Activated CD4-positive, alpha-beta T cell treated with anti-CD3 and anti-CD28 coated beads for 48 hours (primary cell): ENCODE measurements around the gene FAM107B.

Source experiments
- DNase-seq: peaks from one replicate; pipeline ENCODE4 v3.0.0-alpha.2; 2020

The FAM107B gene

GRCh38 chr10:14618674-14619073 is 156.0 kb downstream of the FAM107B start:
- no peak for DNase-seq

DNA sequence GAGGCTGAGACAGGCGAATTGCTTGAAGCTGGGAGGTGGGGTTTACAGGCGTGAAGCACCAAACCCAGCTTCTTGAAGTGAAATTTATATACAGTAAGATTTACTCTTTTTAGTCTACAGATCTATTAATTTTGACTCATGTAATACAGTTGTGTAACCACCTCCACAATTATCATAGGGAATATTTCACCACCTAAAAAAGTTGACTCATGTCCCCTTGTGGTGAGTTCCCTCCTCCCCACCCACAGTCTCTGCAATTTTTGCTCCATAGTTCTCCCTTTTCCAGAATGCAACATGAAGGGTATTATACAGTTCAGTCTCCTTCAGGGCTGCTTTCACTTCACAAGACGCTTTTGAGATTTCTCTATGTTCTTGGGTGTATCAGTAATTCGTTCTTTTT is 156.8 kb downstream of the FAM107B start:
- no peak for DNase-seq

GRCh38 chr10:14616955-14617730 is 157.6 kb downstream of the FAM107B start:
- no peak for DNase-seq

DNA sequence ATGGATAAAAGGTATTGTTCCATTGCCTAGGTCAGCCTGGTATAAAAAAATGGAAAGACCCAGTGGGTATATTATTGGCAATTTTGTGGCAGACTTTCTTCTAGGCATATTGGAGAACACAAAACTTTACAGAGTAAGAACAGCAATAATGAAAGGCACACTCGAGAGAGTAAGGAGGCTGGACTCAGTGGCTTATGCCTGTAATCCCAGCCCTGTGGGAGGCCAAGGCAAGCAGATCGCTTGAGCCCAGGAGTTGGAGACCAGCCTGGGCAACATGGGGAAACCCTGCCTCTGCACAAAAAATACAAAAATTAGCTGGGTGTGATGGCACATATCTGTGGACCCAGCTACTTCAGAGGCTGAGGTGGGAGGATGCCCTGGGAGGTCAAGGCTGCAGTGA is 158.2 kb downstream of the FAM107B start:
- no peak for DNase-seq

GRCh38 chr10:14613588-14613920 is 161.1 kb downstream of the FAM107B start:
- no peak for DNase-seq

- no peak for DNase-seq
These were observed 161.7 kb downstream of the FAM107B start for GRCh38 chr10:14612873-14613587.

- no peak for DNase-seq
These were observed 162.6 kb downstream of the FAM107B start for GRCh38 chr10:14611968-14612693.

DNA sequence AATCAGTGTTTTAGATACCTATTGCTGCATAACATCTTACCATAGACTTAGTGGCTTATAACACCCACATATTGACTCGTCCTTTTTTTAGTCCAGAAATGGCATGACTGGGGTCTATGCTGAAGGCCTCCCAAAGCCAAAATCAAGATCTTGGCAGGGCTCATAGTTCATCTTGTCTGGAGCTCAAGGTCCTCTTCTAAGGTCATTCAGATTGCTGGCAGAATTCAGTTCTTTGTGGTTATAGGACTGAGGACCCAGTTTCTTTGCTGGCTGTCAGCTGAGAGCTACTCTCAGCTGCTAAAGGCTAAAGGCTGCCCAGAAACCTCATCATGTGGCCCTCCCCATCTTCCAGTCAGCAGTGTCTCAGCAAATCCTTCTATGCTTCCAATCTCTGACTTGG is 165.5 kb downstream of the FAM107B start:
- DNase-seq = no peak

DNA sequence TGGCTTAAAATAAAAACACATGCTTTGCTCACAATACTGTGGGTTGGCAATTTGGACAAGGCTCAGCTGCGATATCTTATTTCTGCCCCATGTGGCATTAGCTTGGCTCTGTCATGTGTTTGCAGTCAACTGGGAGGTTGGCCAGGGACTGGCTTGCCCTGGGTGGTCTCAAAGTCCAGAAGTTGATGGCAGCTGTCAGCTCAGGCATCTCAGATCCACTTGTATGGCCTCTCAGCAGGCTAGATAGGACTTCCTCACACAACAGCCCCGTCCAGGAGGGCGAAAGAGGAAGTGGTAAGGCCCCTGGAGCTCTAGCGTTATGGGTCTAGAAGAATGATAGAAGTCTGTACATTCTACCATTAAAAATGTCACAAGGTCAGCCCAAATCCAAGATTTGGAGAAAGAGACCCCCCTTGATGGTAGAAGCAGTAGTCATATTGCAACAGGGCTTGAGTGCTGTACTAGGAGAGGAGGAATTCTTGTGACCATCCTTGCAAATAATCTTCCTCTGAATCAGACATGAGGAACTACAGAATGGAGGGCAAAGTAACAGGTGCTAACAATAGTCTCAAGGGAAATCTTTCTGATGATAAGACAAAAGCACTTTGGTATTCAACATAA is 166.2 kb downstream of the FAM107B start:
- no peak for DNase-seq

DNA sequence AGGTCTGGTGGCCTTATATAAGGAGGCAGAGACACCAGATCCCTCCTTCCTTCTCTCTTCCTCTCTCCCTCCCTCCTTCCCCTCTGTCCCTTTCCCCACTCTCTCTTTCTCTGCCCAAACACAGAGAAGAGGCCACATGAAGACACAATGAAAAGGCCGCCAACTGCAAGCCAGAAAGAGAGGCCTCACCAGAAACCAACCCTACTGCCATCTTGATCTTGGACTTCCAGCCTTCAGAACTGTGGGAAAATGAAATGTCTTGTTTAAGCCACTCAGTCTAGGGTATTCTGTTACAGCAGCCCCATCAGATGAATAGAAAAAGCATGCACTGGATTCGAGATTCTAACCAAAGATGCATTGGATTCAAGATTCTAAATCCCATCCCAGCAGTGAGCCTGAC is 168.1 kb downstream of the FAM107B start:
- DNase-seq = no peak

GRCh38 chr10:14605231-14605925 is 169.3 kb downstream of the FAM107B start:
- peak; percentile 48 for DNase-seq

DNA sequence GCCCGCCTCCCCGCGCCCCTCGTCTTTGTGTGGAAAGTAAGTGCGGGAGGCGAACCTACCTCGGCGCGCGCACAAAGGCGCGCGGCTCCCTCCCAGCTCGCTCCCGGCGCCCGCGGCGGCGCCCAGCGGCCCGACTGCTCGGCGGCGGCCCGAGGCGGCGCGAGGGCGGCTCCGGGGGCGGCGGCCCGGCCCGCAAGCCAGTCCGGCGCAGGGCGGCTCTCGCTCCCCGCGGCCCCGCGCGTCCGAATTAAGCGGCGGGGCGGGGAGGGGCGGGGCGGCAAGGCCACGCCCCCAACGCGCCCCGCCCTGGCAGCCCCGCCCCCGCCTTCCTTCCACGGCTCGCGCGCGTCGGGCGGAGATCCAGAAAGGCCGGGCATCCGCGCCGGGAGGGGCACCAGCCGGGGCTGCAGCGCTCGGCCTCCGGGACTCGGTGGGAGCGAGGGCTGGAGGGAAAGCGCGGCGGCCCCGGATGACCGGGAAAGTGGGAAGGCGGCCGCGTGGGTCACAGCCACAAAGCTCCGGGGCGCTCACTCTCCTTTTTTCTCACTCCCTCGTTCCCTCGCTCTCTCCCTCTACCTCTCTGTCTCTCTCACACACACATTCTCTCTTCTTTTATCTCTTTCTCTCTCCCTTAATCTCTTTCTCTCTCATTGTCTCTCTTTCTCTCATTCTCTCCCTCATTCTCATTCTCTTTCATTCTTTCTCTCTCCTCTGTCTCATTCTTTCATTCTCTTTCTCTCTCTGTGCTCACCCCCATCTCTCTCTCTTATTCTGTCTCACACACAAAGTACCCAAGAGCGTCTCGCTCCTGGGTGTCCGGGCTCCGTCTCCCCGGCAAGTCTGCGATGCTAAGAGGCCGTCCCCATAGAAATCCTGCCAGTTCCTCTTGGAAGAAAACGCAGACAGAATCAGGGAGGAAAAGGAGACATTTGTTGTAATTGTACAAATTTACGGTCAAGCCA is 170.2 kb downstream of the FAM107B start:
- peak; percentile 75 for DNase-seq

DNA sequence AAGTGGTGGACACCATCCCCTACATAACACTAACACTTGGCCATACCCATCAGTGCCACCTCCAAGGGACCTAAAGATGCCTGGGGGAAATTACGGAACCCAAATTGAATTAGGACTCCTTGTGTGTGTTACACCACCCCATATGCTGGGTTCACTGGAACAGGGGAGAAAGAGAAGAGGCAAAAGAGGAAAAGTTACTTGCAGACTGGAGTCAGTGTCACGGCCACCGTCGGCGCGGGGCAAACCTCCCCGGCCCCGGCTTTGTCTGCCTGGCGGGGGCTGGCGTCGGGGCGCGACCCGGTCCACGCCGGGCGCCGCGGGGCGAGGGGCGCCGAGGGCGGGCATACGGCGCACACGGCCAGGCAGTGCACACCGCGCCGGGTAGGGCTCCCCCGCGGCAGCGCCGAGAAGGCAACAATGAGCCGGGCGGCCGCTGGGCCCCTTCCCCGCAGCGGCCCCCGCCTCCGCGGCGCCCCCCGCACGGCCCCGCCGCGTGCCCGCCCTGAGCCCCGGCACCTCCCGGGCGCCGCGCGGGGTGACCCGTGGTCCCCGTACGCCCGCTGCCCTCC is 171.1 kb downstream of the FAM107B start:
- DNase-seq = peak; percentile 37

DNA sequence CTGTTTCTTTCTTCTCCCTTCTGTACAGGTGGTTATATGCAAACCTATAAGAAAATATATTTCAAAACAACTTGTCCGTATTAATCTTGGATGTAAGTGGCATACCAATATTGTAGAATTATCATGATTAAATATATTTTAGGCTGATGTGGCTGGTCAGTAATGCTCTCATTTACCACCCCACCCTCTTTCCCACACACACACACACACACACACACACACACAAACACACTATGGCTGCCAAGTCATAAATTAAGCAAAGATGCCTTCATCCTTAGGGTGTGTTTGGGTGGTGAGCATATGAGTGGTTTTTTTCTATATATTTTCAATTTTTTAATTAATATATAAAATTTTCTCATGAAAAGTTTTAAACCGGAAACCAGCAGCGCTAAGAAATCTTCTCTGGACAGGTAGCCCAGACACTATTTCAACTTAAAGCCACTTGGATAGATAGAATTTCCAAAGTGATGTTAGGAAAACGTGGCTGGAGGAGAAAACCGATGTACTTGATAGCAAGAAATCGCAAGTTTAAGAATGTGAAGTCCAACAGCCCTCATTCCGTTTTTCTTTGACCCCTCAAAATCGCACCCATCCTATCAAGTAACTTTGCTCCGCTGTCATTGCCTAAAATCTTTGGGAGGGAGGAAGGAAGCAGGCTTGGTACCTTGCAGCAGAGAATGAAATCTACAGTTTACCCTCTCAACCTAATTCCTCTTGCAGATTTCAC is 171.7 kb downstream of the FAM107B start:
- DNase-seq = no peak

GRCh38 chr10:14601872-14602725 is 172.6 kb downstream of the FAM107B start:
- DNase-seq = peak; percentile 70

GRCh38 chr10:14601326-14601725 is 173.4 kb downstream of the FAM107B start:
- no peak for DNase-seq

DNA sequence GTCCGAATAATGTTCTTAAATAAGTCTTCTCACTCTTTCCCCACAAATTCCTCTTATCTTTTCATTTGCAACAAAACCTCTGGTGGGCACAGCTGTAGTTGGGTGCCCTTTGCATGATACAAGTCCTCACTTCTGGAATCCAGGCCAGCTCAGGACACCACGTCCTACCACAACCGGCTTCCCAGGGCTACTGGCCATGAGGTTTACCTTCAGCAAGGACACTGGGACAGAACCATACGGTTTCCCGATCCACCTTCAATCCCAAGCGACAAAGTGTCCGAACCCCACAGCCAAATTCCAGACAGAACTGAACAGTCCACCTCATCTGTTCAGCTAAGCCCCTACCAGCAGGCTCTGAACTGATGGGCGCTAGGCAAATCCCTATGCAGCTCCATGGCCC is 174.6 kb downstream of the FAM107B start:
- DNase-seq = no peak

- DNase-seq = no peak
These were observed 175.6 kb downstream of the FAM107B start for GRCh38 chr10:14598809-14599764.
